CD4-positive, alpha-beta T cell (primary cell): ENCODE results near the gene CERS4. TPM values are rescaled to one million over a fixed set of nuclear protein-coding genes. Genes with fewer than 3 reads are reported as not detected.
A peak's percentile ranks its signal among the peaks of the same experiment; 100 is the strongest.

Experiments
- ATAC-seq: fragments of 200-7000 bp; cut with Tn5 transposase; one replicate; pipeline ENCODE4 v1.10.0; 2022; ENCODE audit warnings: mild to moderate bottlenecking; ENCODE audit not compliant: poor library complexity
- CTCF ChIA-PET: fragments of 350-600 bp; sonication (Branson Sonifier 250); formaldehyde crosslinking; loops from one replicate; lab custom pipeline; 2021; ENCODE audit warnings: antibody characterized with exemption, inconsistent platforms; lab: Charles Lee
- POLR2A ChIA-PET: fragments of 350-600 bp; sonication (Branson Sonifier 250); formaldehyde crosslinking; loops from one replicate; lab custom pipeline; 2021; ENCODE audit warnings: antibody characterized with exemption, inconsistent platforms; lab: Charles Lee
- DNase-seq, 14 experiments: peaks; one replicate each; pipeline ENCODE4 v3.0.0-alpha.2; 2013 to 2020; ENCODE audit warnings: mixed read lengths in 2 of 14
- H3K27ac ChIP-seq, 2 donors: one replicate each; pipeline versions ENCODE4 v1.5.1 to v1.7.0; 2013; ENCODE audit warnings: low read length in 2 of 2, low read depth in 1 of 2, mild to moderate bottlenecking in 1 of 2
- H3K27me3 ChIP-seq, 2 experiments: 1 replicate in 1 of 2; 2 replicates in 1 of 2; pipeline versions ENCODE4 v1.6.1 to v1.7.0; 2013; ENCODE audit warnings: low read length in 2 of 2, control low read depth in 1 of 2, mild to moderate bottlenecking in 1 of 2, moderate library complexity in 1 of 2; ENCODE audit not compliant: insufficient read depth in 2 of 2, control insufficient read depth in 1 of 2
- H3K36me3 ChIP-seq: one replicate; pipeline ENCODE4 v1.6.1; 2013; ENCODE audit warnings: low read length, control low read depth; ENCODE audit not compliant: insufficient read depth
- H3K4me1 ChIP-seq: one replicate; pipeline ENCODE4 v1.6.1; 2013; ENCODE audit warnings: low read length, control low read depth; ENCODE audit not compliant: insufficient read depth
- H3K4me3 ChIP-seq: one replicate; pipeline ENCODE4 v1.5.1; 2013; ENCODE audit warnings: mild to moderate bottlenecking, low read length, moderate library complexity
- H3K9me3 ChIP-seq, 2 experiments: 1 replicate in 1 of 2; 2 replicates in 1 of 2; pipeline versions ENCODE4 v1.6.1 to v1.7.0; 2013; ENCODE audit warnings: low read length in 2 of 2, mild to moderate bottlenecking in 2 of 2, control low read depth in 1 of 2, moderate library complexity in 1 of 2; ENCODE audit not compliant: control insufficient read depth in 1 of 2, insufficient read depth in 1 of 2
- H3K27ac Mint-ChIP-seq: one replicate; pipeline ENCODE4 v1.8.0; 2020; ENCODE audit warnings: mixed read lengths
- H3K27me3 Mint-ChIP-seq: one replicate; pipeline ENCODE4 v1.8.0; 2021; ENCODE audit warnings: mixed read lengths
- H3K36me3 Mint-ChIP-seq: one replicate; pipeline ENCODE4 v1.8.0; 2021; ENCODE audit warnings: low read depth, mixed read lengths
- H3K4me1 Mint-ChIP-seq: one replicate; pipeline ENCODE4 v1.8.0; 2021; ENCODE audit warnings: low read depth, mixed read lengths
- H3K4me3 Mint-ChIP-seq: one replicate; pipeline ENCODE4 v1.8.0; 2020; ENCODE audit warnings: mild to moderate bottlenecking, mixed read lengths
- H3K9me3 Mint-ChIP-seq: one replicate; pipeline ENCODE4 v1.8.0; 2020; ENCODE audit warnings: mixed read lengths
- intact Hi-C, 2 experiments: fragments of 100-400 bp; cut with DNase I in 1 of 2; cut with micrococcal nuclease in 1 of 2; formaldehyde crosslinking; loops; one replicate each; pipeline versions ENCODE4 v1.15.1 to v1.9.0; 2023 to 2025; cut with DNase I, micrococcal nuclease
- total RNA-seq, 174 experiments: library from RNA in 2 of 174; stranded (reverse) in 2 of 174; gene quantifications; one replicate each; pipeline ENCODE4 v1.2.3 and lab custom pipeline; 2021 to 2026
- TF ChIP-seq, protein P1 (sequence below): fragments of 200-600 bp; IDR thresholded peaks from one replicate; pipeline ENCODE4 v1.8.0; 2022; ENCODE audit warnings: antibody characterized with exemption, mild to moderate bottlenecking

Gene CERS4
- total RNA-seq, 2 experiments from 2014 or later = 8.7 to 12.3 TPM

DNA sequence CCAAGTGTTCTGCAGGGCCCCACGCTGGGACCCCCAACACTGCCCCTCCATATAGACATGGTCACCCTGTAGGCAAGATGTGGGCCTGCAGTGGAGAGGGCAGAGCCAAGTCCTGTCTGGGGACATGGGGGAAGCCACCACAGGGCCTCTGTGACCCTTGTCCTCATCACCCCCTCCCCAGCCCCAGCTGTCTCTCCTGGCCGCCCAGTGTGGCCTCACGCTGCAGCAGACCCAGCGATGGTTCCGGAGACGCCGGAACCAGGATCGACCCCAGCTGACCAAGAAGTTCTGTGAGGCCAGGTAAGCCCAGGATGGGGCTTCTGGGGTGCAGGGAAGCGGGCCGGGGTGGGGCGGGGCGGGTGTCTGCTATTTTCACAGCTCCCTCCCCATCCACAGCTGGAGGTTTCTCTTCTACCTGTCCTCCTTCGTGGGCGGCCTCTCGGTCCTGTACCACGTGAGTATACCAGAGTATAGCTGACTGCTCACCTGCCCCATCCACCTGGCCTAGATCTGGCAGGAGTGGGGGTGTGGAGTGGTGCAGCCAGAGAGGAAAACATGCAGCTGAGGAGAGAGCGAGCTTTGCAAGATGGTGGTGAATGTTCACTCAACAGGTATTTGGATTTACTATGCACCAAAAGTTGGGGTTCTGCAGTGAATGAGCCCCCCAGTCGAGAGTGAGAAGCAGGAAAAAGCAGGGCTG lies 46.4 kb downstream of the CERS4 start:
- H3K4me1 Mint-ChIP-seq = peaks cover 4% of the 10 kb centered on the region
- Histone ChIP-seq H3K27me3 (no peaks in the 10 kb centered on the region), H3K36me3 (peaks cover 32% of the 10 kb centered on the region), H3K4me3 (no peak overlapping the region), H3K27ac (no peak overlapping the region), H3K4me1 (peaks cover 12% of the 10 kb centered on the region), H3K9me3 (no peaks in the 10 kb centered on the region)
- ChIA-PET CTCF (no interaction called here), POLR2A (no interaction called here)
- no peak overlapping the region for H3K27ac Mint-ChIP-seq
- H3K27me3 Mint-ChIP-seq = no peaks in the 10 kb centered on the region
- intact Hi-C loops = loop anchor here in 1 of 2 experiments (10.0 kb wide), 1 partner anchor 281 kb away; no protein-coding TSS in a partner anchor
- ATAC-seq (no peak), DNase-seq (peak in 1 of 14 experiments; percentile 24)
- no peaks in the 10 kb centered on the region for H3K9me3 Mint-ChIP-seq
- H3K4me3 Mint-ChIP-seq = no peak overlapping the region
- H3K36me3 Mint-ChIP-seq = peaks cover 28% of the 10 kb centered on the region
- TF ChIP-seq, protein P1, sequence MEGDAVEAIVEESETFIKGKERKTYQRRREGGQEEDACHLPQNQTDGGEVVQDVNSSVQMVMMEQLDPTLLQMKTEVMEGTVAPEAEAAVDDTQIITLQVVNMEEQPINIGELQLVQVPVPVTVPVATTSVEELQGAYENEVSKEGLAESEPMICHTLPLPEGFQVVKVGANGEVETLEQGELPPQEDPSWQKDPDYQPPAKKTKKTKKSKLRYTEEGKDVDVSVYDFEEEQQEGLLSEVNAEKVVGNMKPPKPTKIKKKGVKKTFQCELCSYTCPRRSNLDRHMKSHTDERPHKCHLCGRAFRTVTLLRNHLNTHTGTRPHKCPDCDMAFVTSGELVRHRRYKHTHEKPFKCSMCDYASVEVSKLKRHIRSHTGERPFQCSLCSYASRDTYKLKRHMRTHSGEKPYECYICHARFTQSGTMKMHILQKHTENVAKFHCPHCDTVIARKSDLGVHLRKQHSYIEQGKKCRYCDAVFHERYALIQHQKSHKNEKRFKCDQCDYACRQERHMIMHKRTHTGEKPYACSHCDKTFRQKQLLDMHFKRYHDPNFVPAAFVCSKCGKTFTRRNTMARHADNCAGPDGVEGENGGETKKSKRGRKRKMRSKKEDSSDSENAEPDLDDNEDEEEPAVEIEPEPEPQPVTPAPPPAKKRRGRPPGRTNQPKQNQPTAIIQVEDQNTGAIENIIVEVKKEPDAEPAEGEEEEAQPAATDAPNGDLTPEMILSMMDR = no peak

DNA sequence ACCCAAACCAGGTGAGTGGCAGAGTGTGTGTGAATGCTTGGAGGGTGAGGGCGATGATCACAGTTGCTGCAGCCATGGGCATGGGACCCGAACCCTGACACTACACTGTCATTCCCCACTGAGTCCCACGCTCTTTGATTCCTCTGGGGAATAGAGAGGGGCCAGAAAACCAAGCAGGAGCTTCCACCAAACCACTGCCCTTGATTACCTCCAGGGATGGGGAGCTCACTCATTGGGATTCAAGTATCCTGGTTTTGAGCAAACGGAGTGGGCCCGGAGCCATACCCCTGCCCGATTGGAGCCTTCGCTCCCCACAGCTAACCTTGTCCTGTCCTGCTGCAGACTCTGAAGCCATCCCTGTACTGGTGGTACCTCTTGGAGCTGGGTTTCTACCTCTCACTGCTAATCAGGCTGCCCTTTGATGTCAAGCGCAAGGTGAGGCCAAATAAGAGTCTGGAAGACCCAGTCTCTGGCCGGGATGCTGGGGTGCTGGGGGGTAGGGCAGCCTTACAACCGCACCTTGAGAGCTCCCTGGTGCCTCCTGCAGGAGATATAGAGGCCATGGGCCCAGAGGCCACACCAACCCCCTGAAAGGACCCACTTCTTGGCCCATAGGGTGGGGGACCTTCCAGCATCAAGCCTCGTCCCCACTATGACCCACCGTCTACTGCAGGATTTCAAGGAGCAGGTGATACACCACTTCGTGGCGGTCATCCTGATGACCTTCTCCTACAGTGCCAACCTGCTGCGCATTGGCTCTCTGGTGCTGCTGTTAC lies 47.3 kb downstream of the CERS4 start:
- Mint-ChIP-seq H3K36me3 (peaks cover 32% of the 10 kb centered on the region), H3K4me3 (no peak overlapping the region), H3K27me3 (no peaks in the 10 kb centered on the region), H3K4me1 (peaks cover 4% of the 10 kb centered on the region), H3K9me3 (no peaks in the 10 kb centered on the region), H3K27ac (no peak overlapping the region)
- TF ChIP-seq, protein P1 = no peak
- peaks cover 12% of the 10 kb centered on the region for H3K4me1 ChIP-seq
- H3K27me3 ChIP-seq = no peaks in the 10 kb centered on the region
- H3K4me3 ChIP-seq = no peak overlapping the region
- ATAC-seq (no peak), DNase-seq (no peak)
- peaks cover 34% of the 10 kb centered on the region for H3K36me3 ChIP-seq
- ChIA-PET POLR2A (no interaction called here), CTCF (no interaction called here)
- H3K27ac ChIP-seq = no peak overlapping the region
- no peaks in the 10 kb centered on the region for H3K9me3 ChIP-seq
- intact Hi-C loops = loop anchor here in 1 of 2 experiments (10.0 kb wide), 1 partner anchor 282 kb away; no protein-coding TSS in a partner anchor

DNA sequence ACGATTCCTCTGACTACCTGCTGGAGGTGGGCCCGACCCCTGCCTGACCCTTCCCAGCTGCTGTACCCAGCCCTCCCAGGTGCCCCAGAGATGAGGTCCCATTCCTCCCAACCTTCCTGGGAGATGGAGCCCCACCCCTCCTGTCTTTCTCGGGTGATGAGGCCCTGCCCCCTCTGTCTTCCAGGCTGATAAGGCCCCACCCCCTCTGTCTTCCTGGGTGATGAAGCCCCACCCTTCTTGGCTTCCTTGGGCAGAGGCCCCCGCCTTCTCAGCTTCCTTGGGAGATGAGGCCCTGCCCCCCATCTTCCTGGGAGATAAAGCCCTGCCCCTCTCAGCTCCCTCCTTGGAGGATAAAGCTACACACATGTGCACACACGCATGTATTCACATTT lies 47.9 kb downstream of the CERS4 start:
- no peak overlapping the region for H3K27ac ChIP-seq
- Mint-ChIP-seq H3K4me3 (no peak overlapping the region), H3K27ac (no peak overlapping the region), H3K9me3 (no peaks in the 10 kb centered on the region), H3K36me3 (peaks cover 32% of the 10 kb centered on the region), H3K4me1 (peaks cover 4% of the 10 kb centered on the region), H3K27me3 (no peaks in the 10 kb centered on the region)
- no peak overlapping the region for H3K4me3 ChIP-seq
- H3K27me3 ChIP-seq = no peaks in the 10 kb centered on the region
- CTCF ChIA-PET = no interaction called here
- no peak for DNase-seq
- ATAC-seq = no peak
- H3K4me1 ChIP-seq = peaks cover 12% of the 10 kb centered on the region
- TF ChIP-seq, protein P1 = no peak
- intact Hi-C loops = loop anchor here in 1 of 2 experiments (10.0 kb wide), 1 partner anchor 282 kb away; no protein-coding TSS in a partner anchor
- peaks cover 38% of the 10 kb centered on the region for H3K36me3 ChIP-seq
- POLR2A ChIA-PET = no interaction called here
- H3K9me3 ChIP-seq = no peaks in the 10 kb centered on the region
